Activated B cell treated with CpG ODN at 0.5 μM for 24 hours (primary cell): Measurements from ENCODE around the gene DMC1. TPM values are rescaled to one million over a fixed set of nuclear protein-coding genes. Genes with fewer than 3 reads are reported as not detected.

Experiments used
- ATAC-seq: fragments of 200-7000 bp; cut with Tn5 transposase; one replicate; pipeline ENCODE4 v1.10.0; 2021; ENCODE audit warnings: low read depth, mild to moderate bottlenecking, moderate library complexity
- CTCF ChIA-PET: fragments of 350-600 bp; sonication (Branson Sonifier 250); formaldehyde crosslinking; loops from one replicate; lab custom pipeline; 2021; ENCODE audit warnings: antibody characterized with exemption; lab: Charles Lee
- POLR2A ChIA-PET: fragments of 350-600 bp; sonication (Branson Sonifier 250); formaldehyde crosslinking; loops from one replicate; lab custom pipeline; 2021; ENCODE audit warnings: antibody characterized with exemption; lab: Charles Lee
- DNase-seq: peaks from one replicate; pipeline ENCODE4 v3.0.0; 2022
- H3K27ac Mint-ChIP-seq: one replicate; pipeline ENCODE4 v1.8.0; 2020; ENCODE audit warnings: mixed read lengths
- H3K27me3 Mint-ChIP-seq: one replicate; pipeline ENCODE4 v1.8.0; 2021; ENCODE audit warnings: mixed read lengths
- H3K36me3 Mint-ChIP-seq: one replicate; pipeline ENCODE4 v1.8.0; 2021; ENCODE audit warnings: low read depth, mixed read lengths
- H3K4me1 Mint-ChIP-seq: one replicate; pipeline ENCODE4 v1.8.0; 2021; ENCODE audit warnings: mixed read lengths
- H3K4me3 Mint-ChIP-seq: one replicate; pipeline ENCODE4 v1.8.0; 2020; ENCODE audit warnings: mild to moderate bottlenecking, mixed read lengths
- H3K9me3 Mint-ChIP-seq: one replicate; pipeline ENCODE4 v1.8.0; 2020; ENCODE audit warnings: mixed read lengths
- intact Hi-C: fragments of 100-400 bp; cut with micrococcal nuclease; formaldehyde crosslinking; loops from one replicate; pipeline ENCODE4 v1.15.1; 2024
- total RNA-seq: library from RNA; stranded (reverse); gene quantifications from 2 replicates; pipeline ENCODE4 v1.2.3, GENCODE V29; 2022
- TF ChIP-seq, protein P1 (sequence below): fragments of 200-600 bp; IDR thresholded peaks from one replicate; pipeline ENCODE4 v1.8.0; 2022; ENCODE audit warnings: antibody characterized with exemption, mild to moderate bottlenecking

DMC1 gene
- total RNA-seq, 1 donor from 2014 or later, result 0.91 TPM

- CTCF ChIA-PET, result interaction anchor here (0.9 kb wide), 1 partner anchor 514 kb away, joined by 3 read pairs; no protein-coding TSS in a partner anchor
- Mint-ChIP-seq H3K27me3 (no peaks in the 10 kb centered on the region), H3K4me3 (no peak overlapping the region), H3K36me3 (no peaks in the 10 kb centered on the region), H3K9me3 (no peaks in the 10 kb centered on the region), H3K27ac (no peak overlapping the region), H3K4me1 (peaks cover 17% of the 10 kb centered on the region)
- ATAC-seq (no peak), DNase-seq (no peak)
- POLR2A ChIA-PET, result no interaction called here
- TF ChIP-seq, protein P1, sequence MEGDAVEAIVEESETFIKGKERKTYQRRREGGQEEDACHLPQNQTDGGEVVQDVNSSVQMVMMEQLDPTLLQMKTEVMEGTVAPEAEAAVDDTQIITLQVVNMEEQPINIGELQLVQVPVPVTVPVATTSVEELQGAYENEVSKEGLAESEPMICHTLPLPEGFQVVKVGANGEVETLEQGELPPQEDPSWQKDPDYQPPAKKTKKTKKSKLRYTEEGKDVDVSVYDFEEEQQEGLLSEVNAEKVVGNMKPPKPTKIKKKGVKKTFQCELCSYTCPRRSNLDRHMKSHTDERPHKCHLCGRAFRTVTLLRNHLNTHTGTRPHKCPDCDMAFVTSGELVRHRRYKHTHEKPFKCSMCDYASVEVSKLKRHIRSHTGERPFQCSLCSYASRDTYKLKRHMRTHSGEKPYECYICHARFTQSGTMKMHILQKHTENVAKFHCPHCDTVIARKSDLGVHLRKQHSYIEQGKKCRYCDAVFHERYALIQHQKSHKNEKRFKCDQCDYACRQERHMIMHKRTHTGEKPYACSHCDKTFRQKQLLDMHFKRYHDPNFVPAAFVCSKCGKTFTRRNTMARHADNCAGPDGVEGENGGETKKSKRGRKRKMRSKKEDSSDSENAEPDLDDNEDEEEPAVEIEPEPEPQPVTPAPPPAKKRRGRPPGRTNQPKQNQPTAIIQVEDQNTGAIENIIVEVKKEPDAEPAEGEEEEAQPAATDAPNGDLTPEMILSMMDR, result no peak
- intact Hi-C loops, result no loop called here
These were observed 3.1 kb downstream of the DMC1 start for GRCh38 chr22:38566726-38567504.

GRCh38 chr22:38565441-38565840 lies 4.5 kb downstream of the DMC1 start:
- CTCF ChIA-PET, result no interaction called here
- no peak for DNase-seq
- Mint-ChIP-seq H3K27me3 (no peaks in the 10 kb centered on the region), H3K36me3 (no peaks in the 10 kb centered on the region), H3K9me3 (no peaks in the 10 kb centered on the region), H3K27ac (no peak overlapping the region), H3K4me1 (peaks cover 5% of the 10 kb centered on the region), H3K4me3 (no peak overlapping the region)
- POLR2A ChIA-PET, result no interaction called here
- intact Hi-C loops, result no loop called here
- TF ChIP-seq, protein P1, result no peak
- no peak for ATAC-seq

DNA sequence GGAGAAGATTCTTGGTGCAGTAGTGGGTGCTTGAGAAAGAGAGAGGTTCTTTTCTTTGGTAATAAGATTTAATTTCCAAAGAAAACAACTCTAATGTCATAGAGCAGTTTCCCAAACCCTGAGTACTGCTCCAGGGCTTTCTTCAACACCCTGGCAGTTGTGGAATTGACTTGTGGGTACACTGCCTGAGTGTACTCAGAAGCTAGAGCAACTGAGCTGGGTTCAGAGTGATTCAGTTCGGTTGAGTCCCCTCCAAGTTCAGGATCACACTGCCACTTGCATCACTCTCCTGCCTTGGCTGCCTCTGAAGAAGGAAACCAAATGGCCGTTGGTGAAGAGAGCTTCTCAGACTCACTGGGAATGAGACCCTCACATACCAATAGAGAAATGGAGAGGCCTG lies 5.3 kb downstream of the DMC1 start:
- intact Hi-C loops, result no loop called here
- no peak for ATAC-seq
- Mint-ChIP-seq H3K27ac (no peak overlapping the region), H3K4me3 (no peak overlapping the region), H3K36me3 (no peaks in the 10 kb centered on the region), H3K9me3 (no peaks in the 10 kb centered on the region), H3K27me3 (no peaks in the 10 kb centered on the region), H3K4me1 (peaks cover under 1% of the 10 kb centered on the region)
- POLR2A ChIA-PET, result no interaction called here
- DNase-seq, result no peak
- CTCF ChIA-PET, result no interaction called here
- TF ChIP-seq, protein P1, result no peak

- ATAC-seq (no peak), DNase-seq (no peak)
- intact Hi-C loops, result no loop called here
- no peaks in the 10 kb centered on the region for H3K9me3 Mint-ChIP-seq
- CTCF ChIA-PET, result no interaction called here
- POLR2A ChIA-PET, result no interaction called here
- no peak overlapping the region for H3K27ac Mint-ChIP-seq
- peaks cover 8% of the 10 kb centered on the region for H3K4me1 Mint-ChIP-seq
- no peaks in the 10 kb centered on the region for H3K27me3 Mint-ChIP-seq
- H3K4me3 Mint-ChIP-seq, result no peak overlapping the region
- no peaks in the 10 kb centered on the region for H3K36me3 Mint-ChIP-seq
- TF ChIP-seq, protein P1, result no peak
These were observed 15.7 kb downstream of the DMC1 start for GRCh38 chr22:38554281-38554680.

GRCh38 chr22:38549101-38549894 lies 20.7 kb downstream of the DMC1 start:
- intact Hi-C loops, result no loop called here
- Mint-ChIP-seq H3K27me3 (no peaks in the 10 kb centered on the region), H3K27ac (peak overlapping the region; percentile 15), H3K4me3 (no peak overlapping the region), H3K9me3 (no peaks in the 10 kb centered on the region), H3K36me3 (no peaks in the 10 kb centered on the region), H3K4me1 (peaks cover 14% of the 10 kb centered on the region)
- ChIA-PET CTCF (interaction anchor here (1.0 kb wide), 1 partner anchor 23 kb away, joined by 3 read pairs; no protein-coding TSS in a partner anchor), POLR2A (no interaction called here)
- DNase-seq, result no peak
- ATAC-seq, result no peak
- TF ChIP-seq, protein P1, result no peak
